HEK293T (cell line): ENCODE measurements around the gene ESCO1.
"Not testable (repeated sequence)": the region's sequence is repeated elsewhere in the genome, so short reads cannot be mapped to it uniquely, and the experiment has no call there.

Experiments
- CTCF ChIA-PET: fragments of 350-600 bp; formaldehyde crosslinking; extraction: SDS; loops from one replicate; lab custom pipeline; 2021; ENCODE audit warnings: antibody characterized with exemption, inconsistent platforms; lab: Yijun Ruan, JAX
- POLR2A ChIA-PET: fragments of 350-600 bp; formaldehyde crosslinking; extraction: SDS; loops from one replicate; lab custom pipeline; 2020; ENCODE audit warnings: antibody characterized with exemption, inconsistent platforms; lab: Yijun Ruan, JAX
- DNase-seq: peaks from one replicate; pipeline ENCODE4 v3.0.0; 2012; ENCODE audit warnings: mixed read lengths; ENCODE audit errors: extremely low spot score
- ARNT ChIP-seq: fragments of 450-650 bp; IDR thresholded peaks from 2 replicates; pipeline ENCODE4 v1.6.1; 2017; ENCODE audit warnings: mild to moderate bottlenecking
- BHLHE40 ChIP-seq: fragments of 450-650 bp; IDR thresholded peaks from 2 replicates; pipeline ENCODE4 v1.6.1; 2016; ENCODE audit warnings: mild to moderate bottlenecking, moderate library complexity, borderline replicate concordance
- CTBP1 ChIP-seq: fragments of 450-650 bp; IDR thresholded peaks from 2 replicates; pipeline ENCODE4 v1.6.1; 2016; ENCODE audit warnings: borderline replicate concordance
- ELF4 ChIP-seq: fragments of 450-650 bp; IDR thresholded peaks from 2 replicates; pipeline ENCODE4 v1.6.1; 2017; ENCODE audit warnings: antibody characterized with exemption
- FOXA1 ChIP-seq: fragments of 450-650 bp; IDR thresholded peaks from 2 replicates; pipeline ENCODE4 v1.6.1; 2016; ENCODE audit warnings: mild to moderate bottlenecking
- FOXK2 ChIP-seq: fragments of 450-650 bp; IDR thresholded peaks from 2 replicates; pipeline ENCODE4 v1.6.1; 2016; ENCODE audit warnings: mild to moderate bottlenecking
- FOXM1 ChIP-seq: fragments of 450-650 bp; IDR thresholded peaks from 2 replicates; pipeline ENCODE4 v1.6.1; 2017; ENCODE audit warnings: mild to moderate bottlenecking, borderline replicate concordance
- HDGF ChIP-seq: fragments of 450-650 bp; IDR thresholded peaks from 2 replicates; pipeline ENCODE4 v1.6.1; 2017; ENCODE audit warnings: antibody characterized with exemption, borderline replicate concordance
- L3MBTL2 ChIP-seq: fragments of 450-650 bp; conservative IDR thresholded peaks from 2 replicates; pipeline ENCODE4 v1.6.1; 2016; ENCODE audit warnings: mild to moderate bottlenecking
- LEF1 ChIP-seq: fragments of 450-650 bp; IDR thresholded peaks from 2 replicates; pipeline ENCODE4 v1.6.1; 2017; ENCODE audit warnings: mild to moderate bottlenecking, borderline replicate concordance
- NFRKB ChIP-seq: fragments of 450-650 bp; IDR thresholded peaks from 2 replicates; pipeline ENCODE4 v1.6.1; 2016; ENCODE audit warnings: mild to moderate bottlenecking, moderate library complexity
- PKNOX1 ChIP-seq: fragments of 450-650 bp; IDR thresholded peaks from 2 replicates; pipeline ENCODE4 v1.6.1; 2016
- SP1 ChIP-seq: fragments of 450-650 bp; IDR thresholded peaks from 2 replicates; pipeline ENCODE4 v1.6.1; 2017
- SUZ12 ChIP-seq: fragments of 450-650 bp; IDR thresholded peaks from 2 replicates; pipeline ENCODE4 v1.6.1; 2016; ENCODE audit warnings: mild to moderate bottlenecking
- TARDBP ChIP-seq: fragments of 450-650 bp; IDR thresholded peaks from 2 replicates; pipeline ENCODE4 v1.6.1; 2016
- ZNF384 ChIP-seq: fragments of 450-650 bp; IDR thresholded peaks from 2 replicates; pipeline ENCODE4 v1.6.1; 2016

The ESCO1 gene

DNA sequence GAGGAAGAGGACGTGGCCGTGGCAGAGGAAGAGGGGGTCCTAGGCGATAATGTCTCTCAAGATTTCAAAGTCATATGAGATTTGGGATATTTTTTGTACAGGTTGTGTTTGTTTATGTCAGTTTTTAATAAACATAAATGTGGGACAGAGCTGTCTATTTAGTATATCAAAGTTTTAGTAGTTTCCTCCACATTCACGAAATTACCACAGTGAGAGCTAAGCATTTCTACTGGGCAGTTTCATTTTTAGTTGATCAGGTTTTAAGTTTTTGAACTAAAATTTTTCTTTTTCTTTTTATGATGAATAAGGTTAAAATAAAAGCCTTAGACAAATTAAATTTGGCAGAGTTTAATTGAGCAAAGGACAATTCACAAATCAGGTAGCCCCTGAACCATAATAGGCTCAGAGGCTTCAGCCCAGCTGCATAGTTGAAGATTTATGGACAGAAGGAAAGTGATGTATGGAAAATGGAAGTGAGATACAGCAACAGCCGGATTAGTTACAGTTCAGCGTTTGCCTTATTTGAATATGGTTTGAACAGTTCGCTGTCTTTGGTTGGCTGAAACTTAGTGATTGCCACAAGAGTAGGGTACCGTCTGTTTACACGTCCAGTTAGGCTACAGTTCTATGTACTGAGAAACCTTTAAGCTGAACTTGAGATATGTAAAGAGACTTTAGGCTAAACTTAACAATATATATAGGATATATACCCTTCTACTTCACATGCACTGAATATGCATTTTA lies 28.8 kb upstream of the ESCO1 start:
- TF ChIP-seq SUZ12, result no peak
- no peak for TF ChIP-seq HDGF
- no peak for TF ChIP-seq SP1
- no peak for TF ChIP-seq FOXK2
- TF ChIP-seq ELF4, result no peak
- no peak for TF ChIP-seq L3MBTL2
- no peak for TF ChIP-seq ZNF384
- no peak for TF ChIP-seq TARDBP
- no peak for TF ChIP-seq FOXA1
- CTCF ChIA-PET, result no interaction called here
- no peak for DNase-seq
- POLR2A ChIA-PET, result no interaction called here

DNA sequence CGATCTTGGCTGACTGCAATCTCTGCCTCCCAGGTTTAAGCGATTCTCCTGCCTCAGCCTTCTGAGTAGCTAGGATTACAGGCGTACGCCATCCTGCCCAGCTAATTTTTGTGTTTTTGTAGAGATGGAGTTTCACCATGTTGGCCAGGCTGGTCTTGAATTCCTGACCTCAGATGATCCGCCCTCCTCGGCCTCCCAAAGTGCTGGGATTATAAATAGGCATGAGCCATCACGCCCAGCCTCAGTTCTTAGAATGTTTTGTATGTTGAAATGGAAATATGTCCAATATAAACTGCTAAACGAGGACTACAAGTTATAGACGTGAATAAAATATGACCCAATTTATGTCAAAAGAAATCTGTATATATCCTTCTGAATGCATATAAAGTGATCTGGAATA lies 21.1 kb upstream of the ESCO1 start:
- CTCF ChIA-PET, DNase-seq, POLR2A ChIA-PET: not testable (repeated sequence)

GRCh38 chr18:21612125-21613039 lies 11.9 kb upstream of the ESCO1 start, which contains the start of gene SNRPD1:
TSS of gene SNRPD1 (plus strand) at chr18:21612314. CDS start at chr18:21612430, 116 bp downstream.
- ChIA-PET POLR2A (interaction anchor here (0.9 to 6.1 kb wide), 9 partner anchors 10 to 128 kb away, joined by 3 to 58 read pairs (median 3); partner anchors contain the start of genes ESCO1 and MIB1), CTCF (interaction anchor here (0.6 to 5.5 kb wide), 3 partner anchors 12 to 232 kb away, joined by 4 to 48 read pairs (median 4); partner anchors contain the start of gene ESCO1)
- TF ChIP-seq TARDBP, result no peak
- TF ChIP-seq CTBP1, result 0 out of 2 replicates have a peak, but pooled peaks have one; percentile 44
- TF ChIP-seq L3MBTL2, result peak; percentile 99
- peak; percentile 13; the same call in 1 of the 2 replicates for TF ChIP-seq NFRKB
- no peak for TF ChIP-seq PKNOX1
- TF ChIP-seq ELF4, result peak; percentile 89
- TF ChIP-seq FOXM1, result peak; percentile 71; the same call in 1 of the 2 replicates
- DNase-seq, result peak; percentile 96

DNA sequence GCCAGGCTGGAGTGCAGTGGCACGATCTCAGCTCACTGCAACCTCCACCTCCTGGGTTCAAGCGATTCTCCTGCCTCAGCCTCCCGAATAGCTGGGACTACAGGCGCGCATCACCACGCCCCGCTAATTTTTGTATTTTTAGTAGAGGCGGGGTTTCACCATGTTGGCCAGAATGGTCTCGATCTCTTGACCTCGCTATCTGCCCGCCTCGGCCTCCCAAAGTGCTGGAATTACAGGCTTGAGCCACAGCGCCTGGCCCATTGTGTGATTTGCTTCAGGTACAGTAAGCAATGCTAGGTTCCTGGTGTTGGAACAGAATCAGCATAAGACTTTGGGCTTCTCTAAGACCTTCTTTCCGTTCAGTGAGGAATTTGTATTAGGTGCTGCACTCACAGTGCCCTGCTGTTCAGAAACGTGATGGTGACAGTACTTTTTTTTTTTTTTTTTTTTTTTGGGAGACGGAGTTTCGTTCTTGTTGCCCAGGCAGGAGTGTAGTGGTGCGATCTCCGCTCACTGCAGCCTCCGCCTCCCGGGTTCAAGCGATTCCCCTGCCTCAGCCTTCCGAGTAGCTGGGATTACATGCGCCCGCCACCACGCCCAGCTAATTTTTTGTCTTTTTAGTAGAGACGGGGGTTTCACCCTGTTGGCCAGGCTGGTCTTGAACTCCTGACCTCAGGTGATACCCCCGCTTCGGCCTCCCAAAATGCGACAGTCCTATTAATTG lies 11.1 kb upstream of the ESCO1 start:
- peak; percentile 77 for TF ChIP-seq ZNF384
- ChIA-PET POLR2A (interaction anchor here (0.9 to 6.1 kb wide), 7 partner anchors 11 to 129 kb away, joined by 3 to 58 read pairs (median 3); partner anchors contain the start of genes ESCO1 and MIB1), CTCF (interaction anchor here (5.5 kb wide), 1 partner anchor 11 kb away, joined by 48 read pairs; the partner anchor contains the start of gene ESCO1)
- not testable (repeated sequence) for DNase-seq

GRCh38 chr18:21605213-21605612 lies 4.7 kb upstream of the ESCO1 start:
- POLR2A ChIA-PET, result no interaction called here
- CTCF ChIA-PET, result interaction anchor here (0.7 kb wide), 1 partner anchor 772 kb away, joined by 4 read pairs; no protein-coding TSS in a partner anchor
- TF ChIP-seq ELF4, result no peak
- TF ChIP-seq NFRKB, result no peak
- TF ChIP-seq L3MBTL2, result no peak
- no peak for TF ChIP-seq FOXK2
- no peak for TF ChIP-seq BHLHE40
- no peak for TF ChIP-seq ZNF384
- no peak for TF ChIP-seq CTBP1
- no peak for TF ChIP-seq TARDBP
- TF ChIP-seq FOXA1, result no peak
- TF ChIP-seq LEF1, result no peak
- no peak for TF ChIP-seq ARNT
- TF ChIP-seq SUZ12, result no peak
- no peak for TF ChIP-seq PKNOX1
- TF ChIP-seq SP1, result no peak
- TF ChIP-seq FOXM1, result no peak
- no peak for TF ChIP-seq HDGF
- no peak for DNase-seq

- ChIA-PET POLR2A (interaction anchor here (1.0 kb wide), 1 partner anchor 9 kb away, joined by 3 read pairs; no protein-coding TSS in a partner anchor), CTCF (no interaction called here)
- DNase-seq, result no peak
These were observed 4.2 kb upstream of the ESCO1 start for GRCh38 chr18:21604671-21605070.

More at GRCh38 chr18:21604671-21605070, 4.2 kb upstream of the ESCO1 start:
- TF ChIP-seq ARNT (no peak), ZNF384 (no peak), BHLHE40 (no peak), TARDBP (no peak), FOXM1 (no peak)
